Eye (tissue), 1 donor: ENCODE measurements around the gene TTN.
"Not testable (repeated sequence)": the region's sequence is repeated elsewhere in the genome, so short reads cannot be mapped to it uniquely, and the experiment has no call there.

Experiments used
- DNase-seq: peaks from one replicate; pipeline ENCODE4 v3.0.0-alpha.2; 2015

TTN gene

GRCh38 chr2:178731300-178731699, 75.9 kb downstream of the TTN start:
- no peak for DNase-seq

- DNase-seq = no peak
These were observed 77.2 kb downstream of the TTN start for GRCh38 chr2:178730049-178730448.

GRCh38 chr2:178723786-178724346, 83.4 kb downstream of the TTN start:
- no peak for DNase-seq

- DNase-seq = no peak
These were observed 84.9 kb downstream of the TTN start for GRCh38 chr2:178722296-178722695.

GRCh38 chr2:178718988-178719387, 88.2 kb downstream of the TTN start:
- DNase-seq = no peak

GRCh38 chr2:178718283-178718682, 88.9 kb downstream of the TTN start:
- DNase-seq = no peak

GRCh38 chr2:178716394-178716793, 90.8 kb downstream of the TTN start:
- DNase-seq = no peak

- no peak for DNase-seq
These were observed 91.9 kb downstream of the TTN start for GRCh38 chr2:178715366-178715765.

GRCh38 chr2:178707476-178707875, 99.7 kb downstream of the TTN start:
- no peak for DNase-seq

- no peak for DNase-seq
These were observed 102.3 kb downstream of the TTN start for GRCh38 chr2:178704876-178705275.

- DNase-seq = no peak
These were observed 104.9 kb downstream of the TTN start for GRCh38 chr2:178702361-178702760.

- DNase-seq = no peak
These were observed 106.3 kb downstream of the TTN start for GRCh38 chr2:178700922-178701342.

GRCh38 chr2:178700136-178700535, 107.1 kb downstream of the TTN start:
- DNase-seq = peak; percentile 58

- DNase-seq = no peak
These were observed 114.4 kb downstream of the TTN start for GRCh38 chr2:178692845-178693244.

GRCh38 chr2:178689808-178690207, 117.4 kb downstream of the TTN start:
- no peak for DNase-seq

- DNase-seq = no peak
These were observed 123.3 kb downstream of the TTN start for GRCh38 chr2:178683877-178684276.

GRCh38 chr2:178681081-178681480, 126.1 kb downstream of the TTN start:
- no peak for DNase-seq

GRCh38 chr2:178679891-178680290, 127.3 kb downstream of the TTN start:
- DNase-seq = no peak

- DNase-seq = no peak
These were observed 129.6 kb downstream of the TTN start for GRCh38 chr2:178677599-178677998.

GRCh38 chr2:178676046-178676445, 131.2 kb downstream of the TTN start:
- DNase-seq = no peak

- DNase-seq = no peak
These were observed 133.1 kb downstream of the TTN start for GRCh38 chr2:178674122-178674521.

GRCh38 chr2:178666458-178666857, 140.8 kb downstream of the TTN start:
- no peak for DNase-seq

- DNase-seq = not testable (repeated sequence)
These were observed 148.7 kb downstream of the TTN start for GRCh38 chr2:178658480-178658879.

- no peak for DNase-seq
These were observed 156.7 kb downstream of the TTN start for GRCh38 chr2:178650554-178650953.

- DNase-seq = no peak
These were observed 162.3 kb downstream of the TTN start for GRCh38 chr2:178644919-178645318.

- no peak for DNase-seq
These were observed 165.7 kb downstream of the TTN start for GRCh38 chr2:178641498-178641897.
